ENCODE measurements around the gene CYP2W1. TPM values are rescaled to one million over a fixed set of nuclear protein-coding genes. Genes with fewer than 3 reads are reported as not detected.

The CYP2W1 gene
- total RNA-seq, 1 donor: not detected

DNA sequence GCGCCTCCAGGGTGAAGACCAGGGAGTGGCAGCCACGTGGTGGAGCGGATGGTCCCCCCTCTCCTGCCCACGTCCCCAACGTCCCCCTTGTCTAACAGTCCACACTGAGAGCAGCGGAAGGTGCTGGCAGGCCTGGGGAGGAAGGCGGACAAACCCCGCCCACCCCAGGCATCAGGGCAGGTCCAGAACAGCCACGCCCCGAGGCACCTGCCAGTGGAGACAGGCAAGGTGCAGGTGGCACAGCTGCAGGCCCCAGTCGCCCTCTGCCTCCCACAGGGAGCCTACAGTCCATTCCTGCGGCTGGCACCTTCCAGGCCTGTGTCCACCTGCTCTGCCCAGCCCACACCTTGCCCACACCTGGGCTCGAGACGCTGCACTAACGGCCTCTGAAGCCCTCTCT lies 24.9 kb downstream of the CYP2W1 start:
- peaks cover 12% of the 10 kb centered on the region for H3K4me1 ChIP-seq (ENCODE audit: insufficient read depth, low read length)
- no peaks in the 10 kb centered on the region for H3K9me3 ChIP-seq (ENCODE audit: low read depth, low read length)
- no peak overlapping the region for H3K4me3 ChIP-seq (ENCODE audit: low read length)
- no peaks in the 10 kb centered on the region for H3K27me3 ChIP-seq (ENCODE audit: insufficient read depth, low read length)

GRCh38 chr7:1008733-1009363 lies 25.9 kb downstream of the CYP2W1 start:
- H3K4me1 ChIP-seq (ENCODE audit: insufficient read depth, low read length): peaks cover 12% of the 10 kb centered on the region
- no peaks in the 10 kb centered on the region for H3K9me3 ChIP-seq (ENCODE audit: low read depth, low read length)
- no peaks in the 10 kb centered on the region for H3K27me3 ChIP-seq (ENCODE audit: insufficient read depth, low read length)
- no peak overlapping the region for H3K4me3 ChIP-seq (ENCODE audit: low read length)

- H3K4me1 ChIP-seq (ENCODE audit: insufficient read depth, low read length): peaks cover 12% of the 10 kb centered on the region
- no peak overlapping the region for H3K4me3 ChIP-seq (ENCODE audit: low read length)
- H3K27me3 ChIP-seq (ENCODE audit: insufficient read depth, low read length): no peaks in the 10 kb centered on the region
- H3K9me3 ChIP-seq (ENCODE audit: low read depth, low read length): no peaks in the 10 kb centered on the region
Measured at GRCh38 chr7:1009747-1010146, 26.8 kb downstream of the CYP2W1 start.

GRCh38 chr7:1010226-1010625 lies 27.2 kb downstream of the CYP2W1 start:
- Histone ChIP-seq H3K9me3 (ENCODE audit: low read depth, low read length) (no peaks in the 10 kb centered on the region), H3K4me1 (ENCODE audit: insufficient read depth, low read length) (peaks cover 12% of the 10 kb centered on the region), H3K4me3 (ENCODE audit: low read length) (no peak overlapping the region), H3K27me3 (ENCODE audit: insufficient read depth, low read length) (no peaks in the 10 kb centered on the region)

- peaks cover 12% of the 10 kb centered on the region for H3K4me1 ChIP-seq (ENCODE audit: insufficient read depth, low read length)
- no peaks in the 10 kb centered on the region for H3K27me3 ChIP-seq (ENCODE audit: insufficient read depth, low read length)
- no peak overlapping the region for H3K4me3 ChIP-seq (ENCODE audit: low read length)
- no peaks in the 10 kb centered on the region for H3K9me3 ChIP-seq (ENCODE audit: low read depth, low read length)
Measured at GRCh38 chr7:1011297-1012003, 28.5 kb downstream of the CYP2W1 start.

GRCh38 chr7:1012004-1012715 lies 29.2 kb downstream of the CYP2W1 start:
- Histone ChIP-seq H3K4me3 (ENCODE audit: low read length) (no peak overlapping the region), H3K4me1 (ENCODE audit: insufficient read depth, low read length) (peaks cover 12% of the 10 kb centered on the region), H3K9me3 (ENCODE audit: low read depth, low read length) (no peaks in the 10 kb centered on the region), H3K27me3 (ENCODE audit: insufficient read depth, low read length) (no peaks in the 10 kb centered on the region)

GRCh38 chr7:1012716-1013095 lies 29.7 kb downstream of the CYP2W1 start:
- H3K27me3 ChIP-seq (ENCODE audit: insufficient read depth, low read length): no peaks in the 10 kb centered on the region
- H3K4me3 ChIP-seq (ENCODE audit: low read length): no peak overlapping the region
- H3K4me1 ChIP-seq (ENCODE audit: insufficient read depth, low read length): peaks cover 12% of the 10 kb centered on the region
- no peaks in the 10 kb centered on the region for H3K9me3 ChIP-seq (ENCODE audit: low read depth, low read length)

DNA sequence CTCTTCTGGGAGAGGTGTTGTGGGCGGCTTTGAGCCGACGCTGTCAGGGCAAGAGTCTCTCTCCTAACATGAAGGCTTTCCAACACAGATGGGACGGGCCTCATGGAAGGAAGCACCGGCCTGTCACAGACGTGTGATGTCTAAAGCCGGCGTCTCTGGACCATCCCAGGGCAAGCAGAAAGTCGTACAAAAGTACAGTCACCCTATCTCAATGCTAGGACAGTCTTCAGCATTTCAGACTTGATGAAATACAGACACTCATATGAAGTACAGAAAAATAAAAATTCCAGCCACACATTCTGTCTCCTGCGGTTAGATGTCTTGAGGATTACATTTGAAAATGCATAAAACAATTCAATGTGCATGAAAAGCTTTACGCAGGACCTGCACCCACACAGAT lies 30.6 kb downstream of the CYP2W1 start:
- peaks cover 12% of the 10 kb centered on the region for H3K4me1 ChIP-seq (ENCODE audit: insufficient read depth, low read length)
- H3K9me3 ChIP-seq (ENCODE audit: low read depth, low read length): no peaks in the 10 kb centered on the region
- H3K27me3 ChIP-seq (ENCODE audit: insufficient read depth, low read length): no peaks in the 10 kb centered on the region
- no peak overlapping the region for H3K4me3 ChIP-seq (ENCODE audit: low read length)

GRCh38 chr7:1014681-1015080 lies 31.7 kb downstream of the CYP2W1 start:
- no peaks in the 10 kb centered on the region for H3K27me3 ChIP-seq (ENCODE audit: insufficient read depth, low read length)
- H3K9me3 ChIP-seq (ENCODE audit: low read depth, low read length): no peaks in the 10 kb centered on the region
- H3K4me1 ChIP-seq (ENCODE audit: insufficient read depth, low read length): peaks cover 12% of the 10 kb centered on the region
- H3K4me3 ChIP-seq (ENCODE audit: low read length): no peak overlapping the region

GRCh38 chr7:1015196-1016121 lies 32.5 kb downstream of the CYP2W1 start:
- peaks cover 12% of the 10 kb centered on the region for H3K4me1 ChIP-seq (ENCODE audit: insufficient read depth, low read length)
- no peaks in the 10 kb centered on the region for H3K9me3 ChIP-seq (ENCODE audit: low read depth, low read length)
- no peaks in the 10 kb centered on the region for H3K27me3 ChIP-seq (ENCODE audit: insufficient read depth, low read length)
- H3K4me3 ChIP-seq (ENCODE audit: low read length): no peak overlapping the region

DNA sequence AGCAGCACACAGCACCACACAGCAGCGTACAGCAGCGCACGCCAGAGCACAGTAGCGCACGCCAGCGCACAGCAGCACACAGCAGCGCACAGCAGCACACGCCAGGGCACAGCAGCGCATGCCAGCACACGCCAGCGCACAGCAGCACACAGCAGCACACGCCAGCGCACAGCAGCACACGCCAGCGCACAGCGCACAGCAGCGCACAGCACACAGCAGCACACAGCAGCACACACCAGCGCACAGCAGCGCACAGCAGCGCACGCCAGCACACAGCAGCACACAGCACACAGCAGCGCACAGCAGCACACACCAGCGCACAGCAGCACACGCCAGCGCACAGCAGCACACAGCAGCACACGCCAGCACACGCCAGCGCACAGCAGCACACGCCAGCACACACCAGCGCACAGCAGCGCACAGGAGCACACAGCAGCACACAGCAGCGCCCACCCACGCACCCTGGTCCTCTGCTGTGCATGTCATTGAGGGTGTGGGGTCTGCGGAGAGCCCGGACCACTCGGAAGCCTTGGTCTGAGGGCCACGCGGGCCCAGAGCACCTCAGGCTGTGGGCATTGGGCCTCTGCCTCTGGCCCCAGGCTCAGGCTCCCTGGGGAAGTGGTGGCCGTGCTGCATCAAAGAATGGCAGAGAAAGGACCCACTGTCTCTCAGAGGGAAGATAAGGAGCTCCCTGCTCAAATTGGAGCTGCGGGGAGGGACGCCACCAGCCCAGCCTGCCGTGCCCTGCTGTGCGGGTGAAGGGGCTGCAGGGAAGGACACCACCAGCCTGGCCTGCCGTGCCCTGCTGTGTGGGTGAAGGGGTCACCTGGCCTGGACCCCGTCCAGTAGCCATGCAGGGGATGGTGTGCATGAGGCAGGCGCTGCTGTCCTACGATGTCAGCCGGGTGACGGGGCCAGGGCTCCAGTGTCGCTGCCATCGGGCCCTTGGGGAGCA lies 33.9 kb downstream of the CYP2W1 start:
- peaks cover 4% of the 10 kb centered on the region for H3K4me1 ChIP-seq (ENCODE audit: insufficient read depth, low read length)
- no peaks in the 10 kb centered on the region for H3K27me3 ChIP-seq (ENCODE audit: insufficient read depth, low read length)
- no peaks in the 10 kb centered on the region for H3K9me3 ChIP-seq (ENCODE audit: low read depth, low read length)
- no peak overlapping the region for H3K4me3 ChIP-seq (ENCODE audit: low read length)

DNA sequence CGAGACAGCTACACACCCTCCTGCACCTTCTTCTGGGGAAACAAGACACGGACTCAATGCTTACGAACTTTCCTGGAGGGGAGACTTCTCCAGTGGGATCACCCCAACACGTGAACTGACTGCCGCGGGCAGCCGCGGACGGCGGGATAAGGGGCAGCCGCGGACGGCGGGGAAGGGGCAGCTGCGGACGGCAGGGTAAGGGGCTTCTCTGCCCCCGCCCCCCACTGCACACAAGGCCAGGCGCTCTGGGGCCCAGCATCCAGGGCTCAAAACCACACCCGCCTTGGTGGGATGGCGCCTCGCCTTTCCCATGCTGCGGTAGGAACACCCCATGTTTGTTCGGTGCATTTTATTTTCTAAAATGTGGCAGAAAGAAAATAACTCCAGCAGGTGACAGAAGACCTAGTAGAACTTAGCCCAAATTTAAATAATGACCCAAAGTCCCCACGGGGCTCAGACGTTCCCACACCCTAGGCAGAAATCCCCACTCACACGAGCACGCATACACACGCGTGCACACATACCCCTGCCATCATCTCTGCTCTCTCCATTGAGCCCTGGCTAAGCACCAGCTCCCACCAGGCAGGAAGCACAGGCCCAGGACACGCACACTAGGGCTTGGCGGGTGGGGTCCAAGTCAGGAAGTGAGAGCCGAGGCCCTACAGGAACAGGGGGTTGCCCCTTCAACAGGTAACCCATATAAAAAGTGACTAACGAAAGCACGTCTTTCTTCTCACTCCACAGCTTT lies 34.8 kb downstream of the CYP2W1 start:
- Histone ChIP-seq H3K4me1 (ENCODE audit: insufficient read depth, low read length) (no peaks in the 10 kb centered on the region), H3K9me3 (ENCODE audit: low read depth, low read length) (no peaks in the 10 kb centered on the region), H3K27me3 (ENCODE audit: insufficient read depth, low read length) (no peaks in the 10 kb centered on the region)

DNA sequence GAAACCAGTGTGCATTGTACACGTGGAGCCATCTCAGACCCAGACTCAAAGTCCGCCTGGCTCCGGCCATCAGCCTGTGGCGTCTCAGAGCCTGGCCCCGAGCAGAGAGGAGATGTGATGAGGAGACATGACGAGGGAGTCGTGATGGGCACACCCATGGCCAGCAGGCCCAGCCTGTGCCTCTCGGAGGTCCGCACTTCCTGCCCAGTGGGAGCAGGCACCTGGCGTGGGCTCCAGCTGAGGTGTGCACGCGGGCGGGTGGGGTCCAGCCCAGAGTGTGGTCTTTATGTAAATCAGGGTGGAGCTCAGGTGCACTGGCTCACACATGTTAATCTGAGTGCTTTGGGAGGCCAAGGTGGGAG lies 35.3 kb downstream of the CYP2W1 start:
- no peak overlapping the region for H3K4me3 ChIP-seq (ENCODE audit: low read length)
- no peaks in the 10 kb centered on the region for H3K9me3 ChIP-seq (ENCODE audit: low read depth, low read length)
- no peaks in the 10 kb centered on the region for H3K27me3 ChIP-seq (ENCODE audit: insufficient read depth, low read length)
- peaks cover under 1% of the 10 kb centered on the region for H3K4me1 ChIP-seq (ENCODE audit: insufficient read depth, low read length)

More for the DNA sequence above, 34.8 kb downstream of the CYP2W1 start:
- no peak overlapping the region for H3K4me3 ChIP-seq (ENCODE audit: low read length)
